Activated CD8-positive, alpha-beta T cell treated with anti-CD3 and anti-CD28 coated beads for 36 hours (primary cell): ENCODE measurements around the gene LGALS9. TPM values are rescaled to one million over a fixed set of nuclear protein-coding genes. Genes with fewer than 3 reads are reported as not detected.
A peak's percentile ranks its signal among the peaks of the same experiment; 100 is the strongest.

Experiments used
- ATAC-seq: fragments of 200-7000 bp; cut with Tn5 transposase; one replicate; pipeline ENCODE4 v1.10.0; 2021; ENCODE audit warnings: mild to moderate bottlenecking, moderate library complexity
- CTCF ChIA-PET: fragments of 350-600 bp; sonication (Branson Sonifier 250); formaldehyde crosslinking; loops from one replicate; lab custom pipeline; 2021; ENCODE audit warnings: antibody characterized with exemption; lab: Charles Lee
- POLR2A ChIA-PET: fragments of 350-600 bp; sonication (Branson Sonifier 250); formaldehyde crosslinking; loops from one replicate; lab custom pipeline; 2021; ENCODE audit warnings: antibody characterized with exemption; lab: Charles Lee
- DNase-seq: peaks from one replicate; pipeline ENCODE4 v3.0.0-alpha.2; 2020
- H3K27ac Mint-ChIP-seq: one replicate; pipeline ENCODE4 v1.8.0; 2021; ENCODE audit warnings: mild to moderate bottlenecking, mixed read lengths
- H3K27me3 Mint-ChIP-seq: one replicate; pipeline ENCODE4 v1.8.0; 2021; ENCODE audit warnings: mixed read lengths
- H3K36me3 Mint-ChIP-seq: one replicate; pipeline ENCODE4 v1.8.0; 2021; ENCODE audit warnings: low read depth, mixed read lengths
- H3K4me1 Mint-ChIP-seq: one replicate; pipeline ENCODE4 v1.8.0; 2021; ENCODE audit warnings: low read depth, mixed read lengths
- H3K4me3 Mint-ChIP-seq: one replicate; pipeline ENCODE4 v1.8.0; 2021; ENCODE audit warnings: mild to moderate bottlenecking, moderate library complexity, mixed read lengths
- H3K9me3 Mint-ChIP-seq: one replicate; pipeline ENCODE4 v1.8.0; 2021; ENCODE audit warnings: mixed read lengths
- CTCF ChIP-seq: fragments of 200-600 bp; IDR thresholded peaks from one replicate; pipeline ENCODE4 v1.8.0; 2022; ENCODE audit warnings: antibody characterized with exemption, mild to moderate bottlenecking
- intact Hi-C: fragments of 100-400 bp; cut with micrococcal nuclease; formaldehyde crosslinking; loops from one replicate; pipeline ENCODE4 v1.10.0; 2022
- total RNA-seq, 2 experiments: library from RNA; stranded (reverse); gene quantifications; one replicate each; pipeline ENCODE4 v1.2.3, GENCODE V29; 2021

LGALS9 gene
- total RNA-seq, 2 experiments from 2014 or later = 17.3 to 18.4 TPM

- ATAC-seq = no peak
- peaks cover 20% of the 10 kb centered on the region for H3K36me3 Mint-ChIP-seq
- H3K4me3 Mint-ChIP-seq = no peak overlapping the region
- no peaks in the 10 kb centered on the region for H3K27me3 Mint-ChIP-seq
- no peak overlapping the region for H3K27ac Mint-ChIP-seq
- CTCF ChIA-PET = interaction anchor here (5.2 kb wide), 1 partner anchor 16 kb away, joined by 43 read pairs; no protein-coding TSS in a partner anchor
- POLR2A ChIA-PET = no interaction called here
- H3K4me1 Mint-ChIP-seq = peaks cover 3% of the 10 kb centered on the region
- intact Hi-C loops = no loop called here
- H3K9me3 Mint-ChIP-seq = no peaks in the 10 kb centered on the region
- no peak for DNase-seq
- TF ChIP-seq CTCF = no peak
Measured at GRCh38 chr17:27586203-27586721, 44.7 kb upstream of the LGALS9 start.

- Mint-ChIP-seq H3K9me3 (no peaks in the 10 kb centered on the region), H3K4me1 (no peaks in the 10 kb centered on the region), H3K27ac (no peak overlapping the region), H3K36me3 (peaks cover 17% of the 10 kb centered on the region), H3K4me3 (no peak overlapping the region), H3K27me3 (no peaks in the 10 kb centered on the region)
- ChIA-PET POLR2A (no interaction called here), CTCF (interaction anchor here (1.2 to 5.2 kb wide), 2 partner anchors 13 to 64 kb away, joined by 3 to 43 read pairs; no protein-coding TSS in a partner anchor)
- no peak for TF ChIP-seq CTCF
- ATAC-seq = no peak
- intact Hi-C loops = no loop called here
- no peak for DNase-seq
Measured at GRCh38 chr17:27588354-27588753, 42.6 kb upstream of the LGALS9 start.

- Mint-ChIP-seq H3K9me3 (no peaks in the 10 kb centered on the region), H3K4me1 (peaks cover 10% of the 10 kb centered on the region), H3K27me3 (no peaks in the 10 kb centered on the region), H3K27ac (peak overlapping the region; percentile 26), H3K36me3 (peaks cover 10% of the 10 kb centered on the region), H3K4me3 (no peak overlapping the region)
- no peak for ATAC-seq
- no peak for TF ChIP-seq CTCF
- intact Hi-C loops = no loop called here
- no peak for DNase-seq
- CTCF ChIA-PET = interaction anchor here (5.2 kb wide), 1 partner anchor 11 kb away, joined by 43 read pairs; no protein-coding TSS in a partner anchor
- POLR2A ChIA-PET = no interaction called here
Measured at GRCh38 chr17:27590864-27591263, 40.1 kb upstream of the LGALS9 start.

GRCh38 chr17:27591986-27592385, 39.0 kb upstream of the LGALS9 start:
- DNase-seq (no peak), ATAC-seq (no peak)
- Mint-ChIP-seq H3K9me3 (no peaks in the 10 kb centered on the region), H3K36me3 (peaks cover 7% of the 10 kb centered on the region), H3K27me3 (no peaks in the 10 kb centered on the region), H3K27ac (no peak overlapping the region), H3K4me3 (no peak overlapping the region), H3K4me1 (peaks cover 10% of the 10 kb centered on the region)
- ChIA-PET CTCF (interaction anchor here (0.5 to 1.6 kb wide), 5 partner anchors 10 to 212 kb away, joined by 3 to 8 read pairs (median 4); no protein-coding TSS in a partner anchor), POLR2A (interaction anchor here (1.3 kb wide), 1 partner anchor 111 kb away, joined by 3 read pairs; no protein-coding TSS in a partner anchor)
- TF ChIP-seq CTCF = no peak
- intact Hi-C loops = no loop called here

GRCh38 chr17:27593232-27593856, 37.6 kb upstream of the LGALS9 start:
- intact Hi-C loops = no loop called here
- POLR2A ChIA-PET = interaction anchor here (0.6 to 1.9 kb wide), 2 partner anchors 18 to 113 kb away, joined by 5 read pairs; no protein-coding TSS in a partner anchor
- Mint-ChIP-seq H3K4me3 (no peak overlapping the region), H3K27ac (no peak overlapping the region), H3K36me3 (peaks cover 13% of the 10 kb centered on the region), H3K4me1 (peaks cover 10% of the 10 kb centered on the region), H3K9me3 (no peaks in the 10 kb centered on the region), H3K27me3 (no peaks in the 10 kb centered on the region)
- CTCF ChIA-PET = interaction anchor here (0.6 to 1.6 kb wide), 5 partner anchors 24 to 356 kb away, joined by 3 to 4 read pairs (median 4); no protein-coding TSS in a partner anchor
- TF ChIP-seq CTCF = no peak
- no peak for DNase-seq
- no peak for ATAC-seq
